ENCODE data around the gene GSTA1. TPM values are rescaled to one million over a fixed set of nuclear protein-coding genes. Genes with fewer than 3 reads are reported as not detected.
"Not testable (repeated sequence)": the region's sequence is repeated elsewhere in the genome, so short reads cannot be mapped to it uniquely, and the experiment has no call there.

Gene GSTA1
- total RNA-seq, 2 experiments from 2014 or later: not detected

- ATAC-seq (ENCODE audit: low read depth); POLR2A ChIA-PET; H3K27me3 Mint-ChIP-seq; H3K36me3 Mint-ChIP-seq; H3K4me3 Mint-ChIP-seq; H3K4me1 Mint-ChIP-seq; H3K9me3 Mint-ChIP-seq; H3K27ac Mint-ChIP-seq; DNase-seq: not testable (repeated sequence)
Observed at GRCh38 chr6:52825900-52826459, 22.4 kb upstream of the GSTA1 start.

GRCh38 chr6:52825270-52825793 is 21.7 kb upstream of the GSTA1 start:
- H3K9me3 Mint-ChIP-seq; H3K27me3 Mint-ChIP-seq; H3K27ac Mint-ChIP-seq; H3K4me1 Mint-ChIP-seq; DNase-seq; ATAC-seq (ENCODE audit: low read depth); POLR2A ChIA-PET; H3K36me3 Mint-ChIP-seq; H3K4me3 Mint-ChIP-seq: not testable (repeated sequence)

- ATAC-seq (ENCODE audit: low read depth) (no peak), DNase-seq (no peak)
- Mint-ChIP-seq H3K36me3 (no peaks in the 10 kb centered on the region), H3K4me3 (no peak overlapping the region), H3K9me3 (peaks cover 1% of the 10 kb centered on the region), H3K4me1 (no peaks in the 10 kb centered on the region), H3K27ac (no peak overlapping the region), H3K27me3 (peaks cover 2% of the 10 kb centered on the region)
- POLR2A ChIA-PET: no interaction called here
Observed at GRCh38 chr6:52821842-52822241, 18.2 kb upstream of the GSTA1 start.

- H3K27ac Mint-ChIP-seq: no peak overlapping the region
- peaks cover 1% of the 10 kb centered on the region for H3K9me3 Mint-ChIP-seq
- H3K4me3 Mint-ChIP-seq: no peak overlapping the region
- POLR2A ChIA-PET: no interaction called here
- ATAC-seq (ENCODE audit: low read depth) (no peak), DNase-seq (no peak)
- H3K36me3 Mint-ChIP-seq: no peaks in the 10 kb centered on the region
- peaks cover 2% of the 10 kb centered on the region for H3K27me3 Mint-ChIP-seq
- H3K4me1 Mint-ChIP-seq: no peaks in the 10 kb centered on the region
Observed at GRCh38 chr6:52820198-52820597, 16.6 kb upstream of the GSTA1 start.

- Mint-ChIP-seq H3K27me3 (peaks cover 15% of the 10 kb centered on the region), H3K36me3 (no peaks in the 10 kb centered on the region), H3K27ac (no peak overlapping the region), H3K4me1 (no peaks in the 10 kb centered on the region), H3K9me3 (no peaks in the 10 kb centered on the region), H3K4me3 (no peak overlapping the region)
- POLR2A ChIA-PET: no interaction called here
- DNase-seq (peak; percentile 34), ATAC-seq (ENCODE audit: low read depth) (peak; percentile 78)
Observed at GRCh38 chr6:52815167-52816092, 11.8 kb upstream of the GSTA1 start.

- DNase-seq; H3K27ac Mint-ChIP-seq; H3K4me3 Mint-ChIP-seq; POLR2A ChIA-PET; H3K4me1 Mint-ChIP-seq; H3K9me3 Mint-ChIP-seq; ATAC-seq (ENCODE audit: low read depth); H3K36me3 Mint-ChIP-seq: not testable (repeated sequence)
- peaks cover 13% of the 10 kb centered on the region for H3K27me3 Mint-ChIP-seq
Observed at GRCh38 chr6:52814545-52814944, 10.9 kb upstream of the GSTA1 start.

GRCh38 chr6:52809777-52810176 is 6.2 kb upstream of the GSTA1 start:
- H3K4me3 Mint-ChIP-seq; H3K4me1 Mint-ChIP-seq; POLR2A ChIA-PET; H3K9me3 Mint-ChIP-seq; DNase-seq; H3K36me3 Mint-ChIP-seq; H3K27ac Mint-ChIP-seq; ATAC-seq (ENCODE audit: low read depth): not testable (repeated sequence)
- peaks cover 16% of the 10 kb centered on the region for H3K27me3 Mint-ChIP-seq

- Mint-ChIP-seq H3K9me3 (no peaks in the 10 kb centered on the region), H3K27me3 (peaks cover 20% of the 10 kb centered on the region), H3K36me3 (no peaks in the 10 kb centered on the region), H3K4me3 (no peak overlapping the region), H3K4me1 (peaks cover 1% of the 10 kb centered on the region), H3K27ac (no peak overlapping the region)
- DNase-seq: no peak
- POLR2A ChIA-PET: no interaction called here
- no peak for ATAC-seq (ENCODE audit: low read depth)
Observed at GRCh38 chr6:52808660-52809059, 5.0 kb upstream of the GSTA1 start.

- Mint-ChIP-seq H3K4me3 (no peak overlapping the region), H3K36me3 (no peaks in the 10 kb centered on the region), H3K27ac (no peak overlapping the region), H3K27me3 (peaks cover 23% of the 10 kb centered on the region), H3K9me3 (no peaks in the 10 kb centered on the region), H3K4me1 (no peaks in the 10 kb centered on the region)
- POLR2A ChIA-PET: no interaction called here
- ATAC-seq (ENCODE audit: low read depth): no peak
- no peak for DNase-seq
Observed at GRCh38 chr6:52802806-52803205, 810 bp downstream of the GSTA1 start.

GRCh38 chr6:52801188-52801841 is 2.3 kb downstream of the GSTA1 start:
- POLR2A ChIA-PET: no interaction called here
- Mint-ChIP-seq H3K27me3 (peaks cover 23% of the 10 kb centered on the region), H3K4me3 (no peak overlapping the region), H3K27ac (no peak overlapping the region), H3K4me1 (no peaks in the 10 kb centered on the region), H3K9me3 (no peaks in the 10 kb centered on the region), H3K36me3 (no peaks in the 10 kb centered on the region)
- ATAC-seq (ENCODE audit: low read depth) (no peak), DNase-seq (no peak)

GRCh38 chr6:52799272-52799671 is 4.3 kb downstream of the GSTA1 start:
- H3K4me1 Mint-ChIP-seq; H3K36me3 Mint-ChIP-seq; H3K4me3 Mint-ChIP-seq; H3K9me3 Mint-ChIP-seq; POLR2A ChIA-PET; DNase-seq; H3K27ac Mint-ChIP-seq; ATAC-seq (ENCODE audit: low read depth): not testable (repeated sequence)
- H3K27me3 Mint-ChIP-seq: peaks cover 19% of the 10 kb centered on the region

- H3K4me1 Mint-ChIP-seq; H3K4me3 Mint-ChIP-seq; POLR2A ChIA-PET; H3K27ac Mint-ChIP-seq; H3K9me3 Mint-ChIP-seq; DNase-seq; H3K27me3 Mint-ChIP-seq; ATAC-seq (ENCODE audit: low read depth); H3K36me3 Mint-ChIP-seq: not testable (repeated sequence)
Observed at GRCh38 chr6:52794366-52794765, 9.2 kb downstream of the GSTA1 start.

- no peak overlapping the region for H3K27ac Mint-ChIP-seq
- POLR2A ChIA-PET: no interaction called here
- no peaks in the 10 kb centered on the region for H3K4me1 Mint-ChIP-seq
- H3K4me3 Mint-ChIP-seq: no peak overlapping the region
- no peaks in the 10 kb centered on the region for H3K9me3 Mint-ChIP-seq
- H3K36me3 Mint-ChIP-seq: no peaks in the 10 kb centered on the region
- no peak for ATAC-seq (ENCODE audit: low read depth)
- H3K27me3 Mint-ChIP-seq: peaks cover 10% of the 10 kb centered on the region
- DNase-seq: no peak
Observed at GRCh38 chr6:52790861-52791260, 12.8 kb downstream of the GSTA1 start.

- H3K27ac Mint-ChIP-seq; H3K9me3 Mint-ChIP-seq; DNase-seq; H3K27me3 Mint-ChIP-seq; H3K36me3 Mint-ChIP-seq; POLR2A ChIA-PET; H3K4me3 Mint-ChIP-seq; ATAC-seq (ENCODE audit: low read depth); H3K4me1 Mint-ChIP-seq: not testable (repeated sequence)
Observed at GRCh38 chr6:52789658-52790057, 14.0 kb downstream of the GSTA1 start.

All from activated naive CD8-positive, alpha-beta T cell treated with anti-CD3 and anti-CD28 coated beads, Interleukin-2, amount 10 ng/mL, durations not matched to agents 7 days and 5 days (primary cell).